NCI-H1092 treated with DMSO at 0.1 percent for 48 hours (cell line): ENCODE data around the gene MYBPC1.
"Not testable (repeated sequence)": the region's sequence is repeated elsewhere in the genome, so short reads cannot be mapped to it uniquely, and the experiment has no call there.

ENCODE experiments used
- DNase-seq: peaks from one replicate; lab custom pipeline; 2025; lab: John Stamatoyannopoulos, UW

Gene MYBPC1

DNA sequence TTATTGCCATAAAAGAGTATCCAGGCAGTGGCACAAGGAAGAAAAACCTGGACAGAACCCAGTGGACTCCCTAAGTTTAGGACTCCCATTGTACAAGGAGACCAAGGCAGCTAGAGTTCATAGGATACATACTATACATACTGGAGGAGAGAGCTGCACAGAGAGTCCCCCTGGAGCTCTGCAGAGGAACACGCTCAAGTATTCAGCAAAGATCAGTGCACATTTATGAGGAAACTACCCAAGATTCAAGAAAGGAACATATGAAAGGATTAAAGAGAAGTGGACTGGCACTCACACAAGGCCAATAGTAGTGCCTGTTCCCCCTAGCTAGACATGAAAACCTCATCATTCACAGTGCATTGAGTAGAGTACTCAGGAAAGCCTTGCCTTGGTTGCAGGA lies 59.7 kb downstream of the MYBPC1 start:
- DNase-seq: no peak

DNA sequence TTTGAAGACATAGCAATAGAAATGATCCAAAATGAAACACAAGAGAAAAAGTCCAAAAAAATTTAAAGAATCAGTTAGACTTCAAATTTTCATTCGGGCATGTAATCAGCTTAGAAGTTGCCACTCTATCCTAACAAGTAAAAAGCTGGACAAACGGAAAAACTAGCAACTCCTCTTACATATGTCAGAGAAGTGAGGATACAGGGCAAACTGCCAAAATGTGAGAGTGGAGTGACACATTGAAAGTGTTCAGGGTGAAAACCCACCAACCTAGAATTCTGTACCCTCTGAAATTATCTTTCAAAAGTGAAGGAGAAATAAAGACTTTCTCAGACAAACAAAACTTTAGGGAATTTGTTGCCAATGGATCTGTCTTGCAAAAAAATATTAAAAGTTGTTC lies 60.6 kb downstream of the MYBPC1 start:
- DNase-seq: no peak

DNA sequence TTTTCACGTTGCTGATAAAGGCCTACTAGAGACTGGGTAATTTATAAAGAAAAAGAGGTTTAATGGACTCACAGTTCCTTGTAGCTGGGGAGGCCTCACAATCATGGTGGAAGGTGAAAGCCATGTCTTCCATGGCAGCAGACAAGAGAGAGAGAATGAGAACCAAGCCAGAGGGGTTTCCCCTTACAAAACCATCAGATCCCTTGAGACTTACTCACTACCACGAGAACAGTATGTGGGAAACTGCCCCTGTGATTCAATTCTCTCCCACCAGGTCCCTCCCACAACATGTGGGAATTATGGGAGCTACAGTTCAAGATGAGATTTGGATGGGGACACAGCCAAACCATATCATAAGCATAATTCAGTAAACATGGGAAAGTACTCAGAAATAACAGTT lies 65.9 kb downstream of the MYBPC1 start:
- DNase-seq: not testable (repeated sequence)

DNA sequence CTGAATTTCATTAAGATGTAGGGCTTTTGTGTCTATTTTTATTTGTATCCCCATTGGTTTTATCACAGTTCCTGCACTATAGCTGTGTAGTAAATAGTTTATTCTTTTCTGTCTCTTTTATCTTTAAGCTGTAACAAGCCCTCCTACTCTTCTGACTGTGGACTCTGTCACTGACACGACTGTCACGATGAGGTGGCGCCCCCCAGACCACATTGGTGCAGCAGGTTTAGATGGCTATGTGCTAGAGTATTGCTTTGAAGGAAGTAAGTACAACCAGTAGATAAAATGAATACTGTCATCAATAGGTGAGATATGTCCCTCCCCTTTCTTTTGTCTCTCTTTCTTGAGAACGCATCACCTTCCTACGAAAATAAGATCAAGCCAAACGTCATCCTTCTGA lies 68.5 kb downstream of the MYBPC1 start:
- DNase-seq: no peak

DNA sequence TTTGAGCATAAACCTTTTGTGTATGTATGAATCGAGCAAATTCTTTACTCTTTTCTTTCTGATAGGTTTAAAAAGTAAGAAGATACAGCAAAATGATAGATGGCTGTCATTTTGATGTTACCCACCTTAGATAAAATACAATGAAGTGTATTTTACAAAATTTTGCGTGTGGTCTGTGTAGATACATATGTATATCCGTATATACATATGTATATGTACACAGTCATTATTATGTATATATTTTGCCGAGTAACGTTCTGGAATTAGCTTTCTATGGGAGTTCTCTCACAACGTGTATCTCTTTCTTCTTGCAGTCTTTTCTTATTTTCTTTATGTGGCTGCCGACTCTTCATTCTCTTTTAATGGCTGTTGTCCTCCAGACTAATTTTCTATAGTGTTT lies 70.2 kb downstream of the MYBPC1 start:
- no peak for DNase-seq

GRCh38 chr12:101666052-101666728 lies 71.4 kb downstream of the MYBPC1 start:
- no peak for DNase-seq

- no peak for DNase-seq
Measured at GRCh38 chr12:101667591-101667990, 72.8 kb downstream of the MYBPC1 start.

DNA sequence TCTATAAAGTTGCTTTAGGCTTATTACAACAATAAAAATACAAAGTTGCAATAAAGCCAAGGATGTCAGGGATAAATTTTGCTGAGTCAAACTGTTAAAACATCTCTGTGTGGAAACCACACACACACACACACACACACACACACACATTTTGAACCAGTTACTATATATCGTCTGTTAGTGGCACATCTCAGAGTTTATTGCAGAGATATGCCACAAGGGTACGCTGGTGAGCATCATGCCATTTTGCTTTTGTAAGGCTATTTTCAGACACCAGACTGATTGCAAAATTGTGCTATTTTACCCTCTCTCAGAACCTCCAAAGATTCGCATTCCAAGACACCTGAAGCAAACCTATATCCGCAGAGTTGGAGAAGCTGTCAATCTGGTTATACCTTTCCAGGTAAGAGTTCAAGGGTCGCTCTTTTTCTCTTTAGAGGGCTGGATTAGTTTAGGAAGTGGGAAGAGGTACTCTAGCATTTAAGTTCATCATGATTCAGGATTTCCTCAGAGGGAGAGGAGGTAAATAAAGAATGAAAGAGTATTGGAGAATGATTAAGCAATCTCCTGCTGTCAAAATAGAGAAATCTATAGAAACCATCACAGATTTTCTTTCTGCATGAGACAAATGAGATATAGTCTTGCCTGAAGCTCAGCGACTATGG lies 75.4 kb downstream of the MYBPC1 start:
- DNase-seq: no peak

- no peak for DNase-seq
Measured at GRCh38 chr12:101671157-101671791, 76.5 kb downstream of the MYBPC1 start.

DNA sequence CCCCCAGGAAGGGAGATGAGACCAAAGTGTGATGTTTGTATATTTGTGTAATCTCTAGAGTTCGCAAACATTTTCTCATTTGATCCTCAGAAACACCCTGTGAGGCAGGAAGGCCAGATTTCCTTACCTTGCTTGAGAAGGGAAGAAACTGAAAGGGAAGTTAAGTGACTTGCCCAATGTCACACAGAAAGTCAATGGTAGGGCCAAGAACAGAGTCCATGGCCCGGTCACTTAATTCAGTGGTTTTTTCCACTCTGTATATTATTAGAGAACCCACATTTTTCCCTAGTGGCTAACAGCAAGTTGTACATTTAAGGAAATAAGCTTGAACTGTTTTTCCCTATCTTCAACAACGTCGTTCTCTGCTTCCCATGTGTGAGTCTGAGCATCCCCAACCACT lies 77.1 kb downstream of the MYBPC1 start:
- DNase-seq: no peak

- DNase-seq: no peak
Measured at GRCh38 chr12:101675555-101675954, 80.8 kb downstream of the MYBPC1 start.

DNA sequence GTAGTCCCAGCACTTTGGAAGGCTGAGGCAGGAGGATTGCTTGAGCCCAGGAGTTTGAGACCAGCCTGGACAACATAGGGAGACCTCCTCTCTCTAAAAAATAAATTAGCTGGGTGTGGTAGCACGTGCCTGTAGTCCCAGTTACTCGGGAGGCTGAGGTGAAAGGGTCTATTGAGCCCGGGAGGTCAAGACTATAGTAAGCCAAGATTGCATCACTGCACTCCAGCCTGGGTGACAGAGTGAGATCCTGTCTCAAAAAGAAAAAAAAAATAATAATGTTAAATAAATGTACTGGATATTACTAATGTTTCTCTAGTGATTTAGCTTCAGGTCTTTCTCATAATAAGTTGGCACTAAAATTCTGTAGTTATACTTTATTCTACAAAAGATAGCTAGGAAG lies 81.7 kb downstream of the MYBPC1 start:
- not testable (repeated sequence) for DNase-seq

DNA sequence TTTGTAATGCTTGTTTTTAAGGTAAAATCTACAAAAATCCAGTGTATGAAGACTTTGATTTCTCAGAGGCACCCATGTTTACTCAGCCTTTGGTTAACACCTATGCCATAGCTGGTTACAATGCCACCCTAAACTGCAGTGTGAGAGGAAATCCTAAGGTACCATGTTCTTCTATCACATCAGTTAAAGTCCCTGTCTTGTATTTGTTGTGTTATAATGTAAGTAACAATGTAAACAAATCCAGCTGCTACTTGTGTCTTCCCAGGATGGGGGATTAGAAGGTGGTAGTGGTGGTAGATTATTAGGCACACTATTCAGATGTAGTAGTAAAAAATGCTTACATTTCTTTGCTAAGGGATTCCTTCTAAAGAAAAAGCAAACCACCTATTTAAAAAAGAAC lies 83.3 kb downstream of the MYBPC1 start:
- DNase-seq: no peak

- no peak for DNase-seq
Measured at GRCh38 chr12:101680240-101680639, 85.5 kb downstream of the MYBPC1 start.

DNA sequence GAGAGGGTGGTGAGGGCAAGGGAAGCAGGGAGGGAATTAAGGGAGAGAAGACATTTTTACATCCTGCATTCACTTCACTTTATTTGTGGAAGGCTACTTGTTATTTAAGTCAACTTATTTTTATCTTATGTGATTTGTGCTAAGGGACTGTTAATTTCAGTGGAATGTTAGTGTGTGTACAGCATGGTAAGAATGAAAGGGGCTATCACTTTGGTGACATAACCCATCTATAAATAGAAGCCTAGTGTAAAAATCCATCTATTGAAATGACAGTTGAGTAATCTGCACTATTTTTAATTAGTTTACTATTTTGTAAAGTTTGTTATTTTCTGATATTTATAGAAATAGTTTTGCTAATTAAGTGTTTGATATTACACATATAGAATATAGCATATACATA lies 85.9 kb downstream of the MYBPC1 start:
- DNase-seq: no peak

DNA sequence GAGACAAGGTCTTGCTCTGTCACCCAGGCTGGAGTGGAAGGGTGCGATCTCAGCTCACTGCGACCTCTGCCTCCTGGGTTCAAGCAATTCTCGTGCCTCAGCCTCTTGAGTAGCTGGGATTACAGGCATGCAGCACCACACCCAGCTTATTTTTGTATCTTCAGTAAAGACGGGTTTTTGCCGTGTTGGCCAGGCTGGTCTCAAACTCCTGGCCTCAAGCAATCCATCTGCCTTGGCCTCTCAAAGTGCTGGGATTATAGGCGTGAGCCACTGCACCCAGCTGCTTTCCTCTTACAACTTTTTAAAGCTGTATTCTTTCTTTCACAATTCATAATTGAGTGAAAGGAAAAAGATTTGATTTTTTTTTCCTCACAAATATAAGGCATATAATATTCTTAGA lies 86.9 kb downstream of the MYBPC1 start:
- not testable (repeated sequence) for DNase-seq

- no peak for DNase-seq
Measured at GRCh38 chr12:101685092-101685491, 90.3 kb downstream of the MYBPC1 start.

DNA sequence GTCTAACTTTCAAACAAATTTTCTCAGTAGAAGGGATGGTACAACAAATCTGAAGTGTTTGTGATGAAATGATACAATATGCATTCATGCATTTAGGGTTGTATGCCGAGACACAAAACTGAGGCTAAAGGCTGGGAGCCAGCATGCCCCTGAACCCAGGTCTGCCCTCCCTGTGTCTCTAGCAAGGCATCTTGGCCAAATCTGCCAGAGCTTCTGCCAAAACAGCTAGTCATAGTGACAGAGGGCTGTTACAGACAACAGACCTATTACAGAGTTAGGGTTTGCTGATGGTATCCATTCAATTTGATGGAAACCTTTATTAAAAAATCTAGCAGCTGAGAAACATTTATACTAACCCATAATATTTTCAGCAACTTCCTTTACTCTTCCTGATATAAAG lies 91.4 kb downstream of the MYBPC1 start:
- DNase-seq: no peak

- no peak for DNase-seq
Measured at GRCh38 chr12:101690544-101691098, 95.8 kb downstream of the MYBPC1 start.

GRCh38 chr12:101691503-101692096 lies 96.8 kb downstream of the MYBPC1 start:
- DNase-seq: no peak

- no peak for DNase-seq
Measured at GRCh38 chr12:101694297-101694848, 99.6 kb downstream of the MYBPC1 start.

- DNase-seq: no peak
Measured at GRCh38 chr12:101694986-101695385, 100.2 kb downstream of the MYBPC1 start.
